ENCODE results near the gene RAET1G.

- TF ChIP-seq CTCF (IDR thresholded peaks at IDR 0.05), result no peak
- TF ChIP-seq POLR2A (IDR thresholded peaks at IDR 0.05), result no peak
Measured at GRCh38 chr6:149935246-149935645, 12.3 kb upstream of the RAET1G start.
